Esophagus (tissue), 2 donors: ENCODE results near the gene LGALS4. TPM values are rescaled to one million over a fixed set of nuclear protein-coding genes. Genes with fewer than 3 reads are reported as not detected.
"Not testable (repeated sequence)": the region's sequence is repeated elsewhere in the genome, so short reads cannot be mapped to it uniquely, and the experiment has no call there.

Experiments used
- H3K27ac ChIP-seq, 2 donors: one replicate each; pipeline ENCODE4 v1.5.1; 2013; ENCODE audit warnings: low read depth in 2 of 2, mild to moderate bottlenecking in 2 of 2, inconsistent platforms in 1 of 2, low read length in 1 of 2, moderate library complexity in 1 of 2
- H3K27me3 ChIP-seq, 2 donors: one replicate each; pipeline ENCODE4 v1.6.1; 2013; ENCODE audit warnings: low read length in 2 of 2, control low read depth in 1 of 2, mild to moderate bottlenecking in 1 of 2; ENCODE audit not compliant: insufficient read depth in 2 of 2, control insufficient read depth in 1 of 2
- H3K36me3 ChIP-seq, 2 donors: one replicate each; pipeline ENCODE4 v1.6.1; 2013; ENCODE audit warnings: low read length in 1 of 2; ENCODE audit not compliant: control insufficient read depth in 2 of 2, insufficient read depth in 2 of 2
- H3K4me1 ChIP-seq, 2 donors: one replicate each; pipeline ENCODE4 v1.6.1; 2013; ENCODE audit warnings: low read length in 1 of 2; ENCODE audit not compliant: control insufficient read depth in 2 of 2, insufficient read depth in 2 of 2
- H3K4me3 ChIP-seq, 2 donors: one replicate each; pipeline ENCODE4 v1.5.1; 2013; ENCODE audit warnings: low read length in 2 of 2, mild to moderate bottlenecking in 2 of 2, low read depth in 1 of 2, moderate library complexity in 1 of 2
- H3K9me3 ChIP-seq, 2 donors: one replicate each; pipeline ENCODE4 v1.6.1; 2013; ENCODE audit warnings: mild to moderate bottlenecking in 2 of 2, low read depth in 1 of 2, low read length in 1 of 2, moderate library complexity in 1 of 2; ENCODE audit not compliant: control insufficient read depth in 2 of 2, insufficient read depth in 1 of 2
- WGBS, 2 donors: extraction: QIAGEN DNeasy Blood & Tissue Kit; methylation state at CpG; one replicate each; pipeline ENCODE4 v1.1.7; 2013; 5-methylcytosine and 5-hydroxymethylcytosine counted together
- polyA plus RNA-seq, 2 donors: library from polyadenylated mRNA; stranded (reverse); fragments of 200-250 nt; gene quantifications; one replicate each; pipeline ENCODE4 v1.2.3, GENCODE V29; 2013
- donor health status: healthy with polysubstance abuse.
- donor health status: Bipolar disorder and iron deficiency.

LGALS4 gene
- polyA plus RNA-seq, 2 donors, result 0.66 to 2.3 TPM

GRCh38 chr19:38778733-38779132 lies 34.0 kb downstream of the LGALS4 start:
- Histone ChIP-seq H3K4me3 (no peak overlapping the region), H3K9me3 (no peaks in the 10 kb centered on the region), H3K27me3 (no peaks in the 10 kb centered on the region), H3K4me1 (peaks cover 0 to 10% of the 10 kb centered on the region in 2 donors), H3K36me3 (no peaks in the 10 kb centered on the region), H3K27ac (no peak overlapping the region)
- WGBS, 2 donors, result 65 to 76% methylated on average over 7 of the region's 7 CpGs

GRCh38 chr19:38774181-38774950 lies 38.4 kb downstream of the LGALS4 start:
- WGBS, 2 donors, result 71 to 74% methylated on average over 13 of the region's 13 CpGs
- peaks cover 2 to 14% of the 10 kb centered on the region in 2 donors for H3K4me1 ChIP-seq
- H3K27ac ChIP-seq, result peak overlapping the region; percentile 68 to 75
- no peaks in the 10 kb centered on the region for H3K27me3 ChIP-seq
- H3K36me3 ChIP-seq, result no peaks in the 10 kb centered on the region
- H3K9me3 ChIP-seq, result no peaks in the 10 kb centered on the region
- no peak overlapping the region for H3K4me3 ChIP-seq

DNA sequence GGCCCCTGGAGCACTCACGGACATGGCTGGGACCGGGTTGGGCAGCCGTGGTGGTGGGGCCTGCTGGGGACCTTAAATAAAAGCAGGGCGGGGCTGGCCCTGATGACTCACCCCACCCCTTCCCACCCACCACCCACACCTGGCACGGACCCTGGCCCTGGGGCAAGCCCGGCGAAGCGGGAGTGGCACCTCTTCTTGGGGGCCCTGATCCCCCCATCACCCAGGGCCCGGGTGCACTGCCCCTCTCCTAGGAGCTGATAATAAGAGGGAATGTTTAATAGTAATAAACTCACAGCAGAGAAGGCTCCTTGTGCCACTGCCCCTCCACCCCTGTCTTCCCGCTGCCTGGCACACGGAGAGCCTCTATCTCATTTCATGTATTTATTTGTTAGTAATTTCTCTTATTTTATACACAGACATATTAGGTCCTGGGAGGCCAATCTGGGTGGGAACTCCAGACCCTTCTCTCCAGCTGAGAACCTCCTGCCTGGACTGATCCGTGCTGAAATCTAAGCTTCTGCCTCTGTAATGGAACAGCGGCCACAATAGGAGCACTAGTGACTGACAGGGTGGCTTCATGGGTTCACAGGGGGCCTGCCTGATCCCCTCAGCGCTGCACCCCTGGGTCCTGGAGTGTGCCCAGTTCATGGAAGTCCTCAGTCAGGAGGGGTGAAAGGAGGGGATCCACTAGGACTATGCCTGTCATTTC lies 39.1 kb downstream of the LGALS4 start, which contains the start of gene LGALS7:
Gene LGALS7, minus strand, starts transcription at position 49 of the 709 bp plus-strand sequence. Its CDS starts 25 bp downstream, at position 24.
- H3K27ac ChIP-seq, result peak within 1 kb of the TSS; percentile 68 to 75
- peaks cover 2 to 14% of the 10 kb centered on the region in 2 donors for H3K4me1 ChIP-seq
- H3K36me3 ChIP-seq, result no peaks in the 10 kb centered on the region
- H3K4me3 ChIP-seq, result no peak within 1 kb of the TSS
- WGBS, 2 donors, result 53 to 75% methylated on average over 9 to 10 of the region's 14 CpGs
- no peaks in the 10 kb centered on the region for H3K9me3 ChIP-seq
- no peaks in the 10 kb centered on the region for H3K27me3 ChIP-seq

GRCh38 chr19:38771569-38771968 lies 41.2 kb downstream of the LGALS4 start:
- WGBS, 2 donors, result 38 to 63% methylated on average over 7 to 8 of the region's 30 CpGs
- H3K36me3 ChIP-seq, H3K9me3 ChIP-seq, H3K27me3 ChIP-seq: not testable (repeated sequence)
- Histone ChIP-seq H3K4me1 (peaks cover 2 to 14% of the 10 kb centered on the region in 2 donors), H3K4me3 (peak overlapping the region in 1 of 2 donors; percentile 18), H3K27ac (peak overlapping the region; percentile 63 to 78)

GRCh38 chr19:38770949-38771275 lies 41.8 kb downstream of the LGALS4 start:
- not testable (repeated sequence) for H3K9me3 ChIP-seq, H3K36me3 ChIP-seq, H3K27me3 ChIP-seq, H3K4me3 ChIP-seq
- Histone ChIP-seq H3K4me1 (peaks cover 2 to 14% of the 10 kb centered on the region in 2 donors), H3K27ac (peak overlapping the region in 1 of 2 donors; percentile 60)
- 13 to 15% methylated on average over 1 of the region's 22 CpGs for WGBS, 2 donors

GRCh38 chr19:38770228-38770948 lies 42.4 kb downstream of the LGALS4 start:
- Histone ChIP-seq H3K4me3 (peak overlapping the region; percentile 29 to 37), H3K4me1 (peaks cover 2 to 14% of the 10 kb centered on the region in 2 donors), H3K27ac (peak overlapping the region; percentile 89 to 97)
- H3K36me3 ChIP-seq, H3K27me3 ChIP-seq, H3K9me3 ChIP-seq: not testable (repeated sequence)
- 4 to 7% methylated on average over 21 to 26 of the region's 58 CpGs for WGBS, 2 donors

- no peaks in the 10 kb centered on the region for H3K36me3 ChIP-seq
- H3K27me3 ChIP-seq, result no peaks in the 10 kb centered on the region
- H3K9me3 ChIP-seq, result no peaks in the 10 kb centered on the region
- peak overlapping the region; percentile 29 to 37 for H3K4me3 ChIP-seq
- WGBS, 2 donors, result 6 to 12% methylated on average over 41 to 42 of the region's 42 CpGs
- peaks cover 2 to 12% of the 10 kb centered on the region in 2 donors for H3K4me1 ChIP-seq
- H3K27ac ChIP-seq, result peak overlapping the region; percentile 95 to 97
Measured at GRCh38 chr19:38769635-38770211, 43.0 kb downstream of the LGALS4 start.

DNA sequence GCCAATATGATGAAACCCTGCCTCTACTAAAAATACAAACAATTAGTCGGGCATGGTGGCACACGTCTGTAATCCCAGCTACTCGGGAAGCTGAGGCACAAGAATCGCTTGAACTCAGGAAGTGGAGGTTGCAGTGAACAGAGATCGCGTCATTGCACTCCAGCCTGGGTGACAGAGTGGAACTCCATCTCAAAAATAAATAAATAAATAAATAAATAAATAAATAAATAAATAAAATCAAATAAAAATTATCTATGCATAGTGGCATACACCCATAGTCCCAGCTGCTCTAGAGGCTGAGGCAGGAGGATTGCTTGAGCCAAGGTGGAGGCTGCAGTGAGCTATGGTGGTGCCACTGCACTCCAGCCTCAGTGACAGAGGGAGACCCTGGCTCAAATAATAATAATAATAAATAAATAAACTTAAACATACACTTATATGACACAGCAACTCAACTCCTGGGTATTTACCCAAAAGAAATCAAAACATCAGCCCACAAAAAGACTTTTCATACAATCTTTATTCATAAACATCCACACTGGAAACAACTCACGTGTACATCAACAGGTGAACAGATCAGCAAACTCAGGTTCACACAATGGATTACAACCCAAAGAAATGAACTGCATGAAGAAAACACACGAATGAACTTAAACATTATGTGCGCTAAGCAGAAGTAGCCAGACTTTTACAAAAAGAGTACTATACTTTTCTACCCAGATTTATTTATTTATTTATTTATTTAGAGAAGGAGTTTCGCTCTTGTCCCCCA lies 46.3 kb downstream of the LGALS4 start:
- H3K27ac ChIP-seq, result no peak overlapping the region
- H3K9me3 ChIP-seq, result no peaks in the 10 kb centered on the region
- H3K4me3 ChIP-seq, result no peak overlapping the region
- H3K36me3 ChIP-seq, result no peaks in the 10 kb centered on the region
- H3K27me3 ChIP-seq, result no peaks in the 10 kb centered on the region
- WGBS, 2 donors, result 87% methylated on average over 10 of the region's 10 CpGs
- H3K4me1 ChIP-seq, result peaks cover 0 to 4% of the 10 kb centered on the region in 2 donors

DNA sequence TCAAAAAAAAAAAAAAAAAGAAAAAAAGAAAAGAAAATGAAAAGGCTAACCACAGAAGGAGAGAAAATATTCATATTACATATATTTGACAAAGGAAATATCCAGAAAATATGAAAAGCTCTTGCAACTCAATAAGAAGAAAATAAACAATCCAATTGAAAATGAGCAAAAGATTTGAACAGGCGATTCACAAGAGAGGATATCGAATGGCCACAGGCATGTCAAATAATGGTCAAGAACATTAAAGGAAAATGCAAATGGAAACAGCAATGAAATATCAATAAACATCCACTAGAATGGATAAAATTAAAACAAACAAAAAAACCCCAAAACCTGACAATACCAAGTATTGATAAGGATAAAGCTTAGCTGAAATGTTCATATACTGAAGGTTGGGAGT lies 47.5 kb downstream of the LGALS4 start:
- no peaks in the 10 kb centered on the region for H3K9me3 ChIP-seq
- H3K4me1 ChIP-seq, result peaks cover 0 to 4% of the 10 kb centered on the region in 2 donors
- WGBS, 2 donors, result 92 to 96% methylated on average over 2 of the region's 2 CpGs
- H3K4me3 ChIP-seq, result no peak overlapping the region
- no peaks in the 10 kb centered on the region for H3K36me3 ChIP-seq
- no peaks in the 10 kb centered on the region for H3K27me3 ChIP-seq
- no peak overlapping the region for H3K27ac ChIP-seq
